PFSK-1 (cell line): ENCODE measurements around the gene SNUPN.

Source experiments
- FOXP2 ChIP-seq: optimal IDR thresholded peaks from 2 replicates; pipeline ENCODE3; 2011; ENCODE audit warnings: borderline replicate concordance, control low read depth, inconsistent platforms; ENCODE audit not compliant: insufficient read depth; ENCODE audit errors: extremely low read length, extremely low read depth
- POLR2AphosphoS5 ChIP-seq: IDR thresholded peaks from 2 replicates; pipeline ENCODE4 v1.6.1; 2012; ENCODE audit warnings: low read depth, mild to moderate bottlenecking, control low read depth, low read length, moderate library complexity
- SIN3A ChIP-seq: IDR thresholded peaks from 2 replicates; pipeline ENCODE4 v1.6.1; 2012; ENCODE audit warnings: mild to moderate bottlenecking, low read length, moderate library complexity, borderline replicate concordance; ENCODE audit not compliant: insufficient read depth
- TAF1 ChIP-seq: IDR thresholded peaks from 2 replicates; pipeline ENCODE4 v1.6.1; 2012; ENCODE audit warnings: low read length, control low read depth, borderline replicate concordance; ENCODE audit not compliant: insufficient read depth
- TF ChIP-seq, protein P1 (sequence below), 2 experiments: IDR thresholded peaks; 2 replicates each; pipeline versions ENCODE4 v1.6.1 to v1.8.0; 2011 to 2012; ENCODE audit warnings: low read depth in 2 of 2, low read length in 2 of 2, control low read depth in 1 of 2, inconsistent platforms in 1 of 2, mild to moderate bottlenecking in 1 of 2, moderate library complexity in 1 of 2; ENCODE audit not compliant: insufficient read depth in 1 of 2

The SNUPN gene

GRCh38 chr15:75671730-75672602 is 46.4 kb upstream of the SNUPN start:
- no peak for TF ChIP-seq SIN3A
- no peak for TF ChIP-seq POLR2AphosphoS5
- TF ChIP-seq FOXP2 = no peak
- TF ChIP-seq TAF1 = no peak
- TF ChIP-seq, protein P1, sequence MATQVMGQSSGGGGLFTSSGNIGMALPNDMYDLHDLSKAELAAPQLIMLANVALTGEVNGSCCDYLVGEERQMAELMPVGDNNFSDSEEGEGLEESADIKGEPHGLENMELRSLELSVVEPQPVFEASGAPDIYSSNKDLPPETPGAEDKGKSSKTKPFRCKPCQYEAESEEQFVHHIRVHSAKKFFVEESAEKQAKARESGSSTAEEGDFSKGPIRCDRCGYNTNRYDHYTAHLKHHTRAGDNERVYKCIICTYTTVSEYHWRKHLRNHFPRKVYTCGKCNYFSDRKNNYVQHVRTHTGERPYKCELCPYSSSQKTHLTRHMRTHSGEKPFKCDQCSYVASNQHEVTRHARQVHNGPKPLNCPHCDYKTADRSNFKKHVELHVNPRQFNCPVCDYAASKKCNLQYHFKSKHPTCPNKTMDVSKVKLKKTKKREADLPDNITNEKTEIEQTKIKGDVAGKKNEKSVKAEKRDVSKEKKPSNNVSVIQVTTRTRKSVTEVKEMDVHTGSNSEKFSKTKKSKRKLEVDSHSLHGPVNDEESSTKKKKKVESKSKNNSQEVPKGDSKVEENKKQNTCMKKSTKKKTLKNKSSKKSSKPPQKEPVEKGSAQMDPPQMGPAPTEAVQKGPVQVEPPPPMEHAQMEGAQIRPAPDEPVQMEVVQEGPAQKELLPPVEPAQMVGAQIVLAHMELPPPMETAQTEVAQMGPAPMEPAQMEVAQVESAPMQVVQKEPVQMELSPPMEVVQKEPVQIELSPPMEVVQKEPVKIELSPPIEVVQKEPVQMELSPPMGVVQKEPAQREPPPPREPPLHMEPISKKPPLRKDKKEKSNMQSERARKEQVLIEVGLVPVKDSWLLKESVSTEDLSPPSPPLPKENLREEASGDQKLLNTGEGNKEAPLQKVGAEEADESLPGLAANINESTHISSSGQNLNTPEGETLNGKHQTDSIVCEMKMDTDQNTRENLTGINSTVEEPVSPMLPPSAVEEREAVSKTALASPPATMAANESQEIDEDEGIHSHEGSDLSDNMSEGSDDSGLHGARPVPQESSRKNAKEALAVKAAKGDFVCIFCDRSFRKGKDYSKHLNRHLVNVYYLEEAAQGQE (IDR thresholded peaks at IDR 0.05; ENCODE audit: insufficient read depth in 1 of 2, low read depth in 2 of 2, low read length in 2 of 2) = no peak

DNA sequence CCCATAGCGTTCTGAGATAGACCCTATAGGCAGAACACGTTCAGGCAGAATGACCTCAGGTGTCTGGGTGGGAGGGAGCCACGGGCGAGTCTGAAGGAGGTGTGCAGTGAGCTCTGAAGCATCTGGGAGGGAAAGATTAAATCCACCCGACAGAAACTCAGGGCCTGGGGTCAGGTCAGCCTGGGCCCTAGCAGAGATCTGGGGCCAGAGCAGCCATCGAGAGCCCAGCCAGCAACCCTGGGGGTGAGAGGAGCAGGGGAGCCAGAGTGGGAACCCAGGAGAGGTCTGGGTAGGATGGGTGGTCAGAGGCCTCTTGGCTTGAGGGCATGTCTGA is 44.3 kb upstream of the SNUPN start:
- TF ChIP-seq, protein P1 (IDR thresholded peaks at IDR 0.05; ENCODE audit: insufficient read depth in 1 of 2, low read depth in 2 of 2, low read length in 2 of 2) = no peak
- TF ChIP-seq SIN3A = no peak
- TF ChIP-seq TAF1 = no peak
- no peak for TF ChIP-seq FOXP2
- TF ChIP-seq POLR2AphosphoS5 = no peak

GRCh38 chr15:75669191-75669878 is 43.8 kb upstream of the SNUPN start:
- TF ChIP-seq POLR2AphosphoS5 (no peak), SIN3A (no peak), TAF1 (no peak), FOXP2 (no peak)
- TF ChIP-seq, protein P1 (IDR thresholded peaks at IDR 0.05; ENCODE audit: insufficient read depth in 1 of 2, low read depth in 2 of 2, low read length in 2 of 2) = no peak

GRCh38 chr15:75666823-75667501 is 41.4 kb upstream of the SNUPN start:
- TF ChIP-seq TAF1 (no peak), FOXP2 (no peak), POLR2AphosphoS5 (no peak), SIN3A (no peak)
- TF ChIP-seq, protein P1 (IDR thresholded peaks at IDR 0.05; ENCODE audit: insufficient read depth in 1 of 2, low read depth in 2 of 2, low read length in 2 of 2) = no peak
